ENCODE results near the gene CXCL12.

Gene CXCL12

GRCh38 chr10:44362866-44363711, 21.8 kb downstream of the CXCL12 start:
- DNase-seq: no peak

GRCh38 chr10:44361109-44361508, 23.8 kb downstream of the CXCL12 start:
- no peak for DNase-seq

DNA sequence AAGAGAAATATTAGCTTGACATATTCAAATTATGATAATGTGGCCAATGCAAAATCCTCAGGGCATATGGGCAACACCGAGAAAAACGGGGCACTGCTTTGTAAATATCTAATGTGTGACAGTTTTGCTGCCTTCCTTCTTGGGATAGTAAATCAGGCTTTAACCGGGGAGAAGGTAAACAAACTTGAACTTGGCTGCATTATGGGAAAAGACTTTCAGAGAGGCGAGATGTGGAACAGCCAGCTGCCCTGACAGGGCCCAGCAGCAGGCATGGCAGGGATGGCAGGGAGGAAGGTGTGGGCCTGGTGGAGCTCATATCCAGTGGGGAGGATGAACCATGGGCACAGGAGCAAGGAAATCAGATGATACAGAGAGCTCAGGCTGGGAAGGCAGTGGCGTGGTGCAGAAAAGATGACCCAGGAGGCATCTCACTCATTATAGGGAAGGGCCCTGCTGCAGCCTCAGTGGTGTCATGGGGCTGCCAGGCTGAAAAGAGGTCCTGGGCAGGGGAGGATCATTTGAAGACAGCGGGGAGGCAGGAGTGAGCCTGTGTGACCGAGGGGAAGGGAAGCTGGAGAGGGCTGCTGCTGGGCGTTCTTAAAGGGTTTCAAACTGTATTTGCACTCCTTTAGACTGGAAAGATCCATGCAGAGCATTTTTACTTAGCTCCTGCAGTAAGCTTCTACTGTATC, 26.7 kb downstream of the CXCL12 start:
- DNase-seq: no peak

- DNase-seq: no peak
Observed at GRCh38 chr10:44357023-44357540, 27.8 kb downstream of the CXCL12 start.

- DNase-seq: no peak
Observed at GRCh38 chr10:44356139-44357022, 28.5 kb downstream of the CXCL12 start.

DNA sequence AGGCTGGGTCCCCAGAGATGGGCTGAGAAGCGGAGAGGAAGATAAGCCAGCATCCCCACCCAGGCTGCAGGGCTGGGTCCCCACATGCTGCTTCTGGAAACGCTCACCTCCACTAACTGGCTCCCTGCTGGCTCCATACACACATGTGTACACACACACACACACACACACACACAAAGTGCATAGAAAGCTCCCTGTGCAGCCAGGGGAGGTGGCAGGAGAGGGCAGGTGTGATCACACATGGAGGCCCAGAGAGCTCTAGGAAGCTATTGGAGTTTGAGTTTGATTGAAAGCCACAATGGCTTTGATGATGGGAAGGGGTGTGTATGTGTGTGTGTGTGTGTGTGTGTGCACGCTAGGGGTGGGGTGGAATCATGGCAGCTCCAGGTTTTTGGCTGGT, 29.3 kb downstream of the CXCL12 start:
- no peak for DNase-seq

- DNase-seq: no peak
Observed at GRCh38 chr10:44354771-44355170, 30.1 kb downstream of the CXCL12 start.

DNA sequence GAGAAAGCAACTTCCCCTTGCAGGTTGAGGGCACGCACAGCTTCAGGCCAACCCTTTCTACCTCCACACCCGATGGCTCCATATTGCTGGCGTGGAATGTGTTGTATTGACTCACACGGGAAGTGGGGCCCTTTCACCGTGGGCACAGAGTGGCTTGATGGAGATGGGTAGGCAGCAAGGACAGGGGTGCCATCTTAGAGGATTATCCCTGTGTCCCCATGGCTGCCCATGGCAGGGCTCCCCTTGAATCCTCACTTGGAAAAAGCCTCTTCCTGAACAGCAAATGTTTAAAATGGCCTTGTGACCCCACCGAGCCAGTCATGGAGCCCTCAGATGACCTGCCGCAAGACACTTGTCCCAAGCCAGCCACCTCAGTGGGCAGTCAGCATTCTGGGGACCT, 31.2 kb downstream of the CXCL12 start:
- no peak for DNase-seq

GRCh38 chr10:44353128-44353390, 31.8 kb downstream of the CXCL12 start:
- DNase-seq: no peak

- DNase-seq: no peak
Observed at GRCh38 chr10:44352316-44353127, 32.4 kb downstream of the CXCL12 start.

GRCh38 chr10:44348496-44348895, 36.4 kb downstream of the CXCL12 start:
- DNase-seq: no peak

DNA sequence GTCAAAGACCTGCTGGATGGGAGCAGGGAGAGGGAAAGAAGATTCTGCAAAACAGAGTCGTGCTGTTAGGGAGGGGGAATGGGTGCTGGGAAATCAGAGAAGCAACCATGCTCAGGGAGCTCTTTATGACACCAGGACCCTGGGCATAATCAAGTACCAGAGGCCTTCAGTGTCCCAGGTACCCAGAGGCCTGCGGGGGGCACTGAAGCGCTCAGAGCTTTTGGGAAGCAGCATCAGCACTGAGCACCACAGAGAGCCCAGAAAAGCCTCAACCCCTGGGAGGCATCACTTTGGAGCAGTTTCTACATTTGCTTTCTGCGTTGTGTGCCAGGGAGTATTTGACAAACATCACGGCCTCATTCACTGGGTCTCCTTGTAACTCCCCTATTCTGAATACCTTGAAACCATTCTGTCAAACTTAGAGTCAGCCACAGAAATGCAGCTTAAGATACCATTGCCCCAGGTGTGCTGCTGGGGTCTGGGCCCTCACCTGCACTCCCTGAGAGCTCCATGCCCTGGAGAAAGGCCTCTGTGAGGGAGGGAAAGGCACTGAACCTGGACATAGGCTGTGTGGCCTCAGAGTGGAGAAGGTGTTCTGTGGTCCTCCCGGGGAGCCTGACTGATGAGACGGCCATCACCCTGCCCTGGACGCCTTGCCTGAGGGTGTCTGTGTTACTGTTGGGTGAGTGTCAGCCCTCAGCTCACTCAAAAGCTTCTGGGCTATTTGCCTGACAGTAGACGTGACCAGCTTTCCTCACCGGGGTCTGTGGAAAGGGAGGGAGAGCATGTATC, 37.1 kb downstream of the CXCL12 start:
- DNase-seq: no peak

DNA sequence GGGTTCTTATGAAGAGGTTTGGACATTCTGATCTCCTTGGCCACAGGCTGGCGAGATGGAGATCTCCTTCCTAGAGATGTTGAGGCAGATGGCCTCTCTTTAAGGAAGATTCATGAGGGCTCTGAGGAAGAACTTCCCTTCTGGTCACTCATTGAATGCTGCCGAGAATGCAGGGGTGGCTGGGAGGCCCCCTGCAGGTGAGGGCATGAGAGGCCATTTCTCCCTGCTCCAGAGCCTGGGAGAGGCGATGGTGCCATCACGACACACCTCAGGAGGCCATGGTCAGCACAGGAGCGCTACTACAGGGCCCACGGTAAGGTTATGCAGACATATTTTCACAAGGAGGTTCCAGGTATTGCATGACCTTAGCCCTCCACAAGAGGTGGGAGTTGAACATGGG, 40.2 kb downstream of the CXCL12 start:
- no peak for DNase-seq

GRCh38 chr10:44343843-44344242, 41.1 kb downstream of the CXCL12 start:
- no peak for DNase-seq

GRCh38 chr10:44341886-44342285, 43.0 kb downstream of the CXCL12 start:
- DNase-seq: no peak

DNA sequence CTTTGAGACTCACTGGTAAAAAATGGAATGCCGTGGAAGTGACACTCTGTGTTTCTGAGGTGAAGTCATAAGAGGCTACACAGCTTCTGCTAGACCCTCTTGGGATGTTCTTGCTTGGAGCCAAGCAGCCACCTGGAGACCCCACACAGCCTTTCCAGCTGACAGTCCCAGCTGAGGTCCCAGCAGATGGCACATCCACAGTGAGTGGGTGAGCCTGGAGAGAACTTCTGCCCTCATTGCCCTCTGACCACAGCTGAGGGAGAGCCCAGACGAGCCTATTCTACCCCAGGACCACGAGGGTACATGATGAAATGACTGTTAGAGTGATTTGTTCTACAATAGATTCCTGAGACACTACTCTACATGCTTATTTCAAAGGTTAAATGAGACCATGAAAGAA, 44.3 kb downstream of the CXCL12 start:
- no peak for DNase-seq

- DNase-seq: no peak
Observed at GRCh38 chr10:44339218-44339617, 45.7 kb downstream of the CXCL12 start.

- no peak for DNase-seq
Observed at GRCh38 chr10:44337081-44337480, 47.8 kb downstream of the CXCL12 start.

DNA sequence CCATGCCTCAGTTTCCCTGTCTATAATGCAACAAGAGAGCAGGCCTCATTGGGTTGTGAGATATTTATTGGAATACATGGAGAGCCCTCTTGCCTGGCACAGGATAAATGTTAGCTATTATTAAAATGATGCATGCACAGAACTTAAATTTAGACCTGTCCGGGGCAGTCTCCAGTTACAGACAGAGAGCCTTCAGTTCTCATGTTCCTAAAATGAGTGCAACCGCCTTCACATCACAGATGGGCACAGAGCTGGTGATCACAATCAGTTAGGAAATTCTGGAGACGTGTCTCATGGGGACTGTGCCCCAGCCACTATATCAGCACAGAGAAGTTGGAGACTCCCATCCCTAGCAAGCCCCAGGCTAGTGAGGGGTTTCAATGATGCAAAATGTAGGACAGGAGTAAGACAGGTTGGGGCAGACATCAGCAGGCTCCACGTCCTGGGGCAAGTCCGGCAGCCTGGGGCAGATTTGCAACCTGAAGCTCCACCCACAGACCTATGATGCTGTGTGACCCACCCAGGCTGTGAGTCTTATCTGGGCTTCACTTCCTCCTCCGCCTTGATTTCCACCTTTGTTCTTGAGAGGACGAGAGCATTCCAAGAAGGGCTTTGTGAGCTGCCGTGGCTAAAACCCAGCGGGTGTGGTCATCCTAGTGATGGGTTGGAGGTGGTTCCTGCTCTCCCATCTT, 49.4 kb downstream of the CXCL12 start:
- DNase-seq: no peak

- no peak for DNase-seq
Observed at GRCh38 chr10:44334621-44335184, 50.2 kb downstream of the CXCL12 start.

DNA sequence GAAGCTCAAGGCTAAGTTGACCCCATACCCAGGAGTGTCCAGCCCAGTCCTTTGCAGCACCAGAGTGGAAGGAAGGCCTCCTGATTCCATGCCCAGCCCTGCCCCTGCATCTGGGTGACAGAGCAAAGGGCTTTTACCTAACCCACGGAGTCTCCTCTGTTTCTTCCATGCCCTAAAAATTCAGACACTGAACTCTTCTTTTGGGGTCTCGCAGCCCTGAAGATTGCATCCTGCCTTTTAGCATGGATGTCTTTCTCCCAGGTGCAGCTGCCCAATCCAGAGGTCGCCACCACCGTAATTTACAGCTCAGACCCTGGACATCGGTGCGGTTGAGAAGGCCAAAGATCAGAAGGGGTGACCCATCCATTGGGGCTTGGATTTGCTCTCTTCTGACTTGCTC, 50.8 kb downstream of the CXCL12 start:
- no peak for DNase-seq

Measured in NCI-H2081 treated with DMSO at 0.1 percent for 48 hours (cell line).